B cell (primary cell): ENCODE data around the gene MICOS13. TPM values are rescaled to one million over a fixed set of nuclear protein-coding genes. Genes with fewer than 3 reads are reported as not detected.

Experiments used
- ATAC-seq: fragments of 200-7000 bp; cut with Tn5 transposase; one replicate; pipeline ENCODE4 v1.10.0; 2021; ENCODE audit warnings: low read depth, mild to moderate bottlenecking, moderate number of reproducible peaks, moderate library complexity
- CTCF ChIA-PET: fragments of 350-600 bp; sonication (Branson Sonifier 250); formaldehyde crosslinking; loops from one replicate; lab custom pipeline; 2021; ENCODE audit warnings: antibody characterized with exemption, inconsistent platforms; lab: Charles Lee
- POLR2A ChIA-PET: fragments of 350-600 bp; sonication (Branson Sonifier 250); formaldehyde crosslinking; loops from one replicate; lab custom pipeline; 2021; ENCODE audit warnings: antibody characterized with exemption; lab: Charles Lee
- DNase-seq: peaks from one replicate; pipeline ENCODE4 v3.0.0; 2013
- H2AFZ ChIP-seq: 2 replicates; pipeline ENCODE4 v1.6.1; 2012; ENCODE audit warnings: mild to moderate bottlenecking, low read depth, low read length; ENCODE audit not compliant: insufficient read depth, poor library complexity, severe bottlenecking
- H3K27ac ChIP-seq, 2 donors: 1 replicate in 1 of 2; 2 replicates in 1 of 2; pipeline ENCODE4 v1.5.1; 2012 to 2013; ENCODE audit warnings: low read length in 2 of 2, mild to moderate bottlenecking in 2 of 2, moderate library complexity in 1 of 2
- H3K27me3 ChIP-seq, 4 experiments: fragments of 200-600 bp in 1 of 4; sonication (generic) in 1 of 4; replicated peaks in 1 of 4; 1 replicate in 2 of 4; 2 replicates in 2 of 4; pipeline versions ENCODE4 v1.6.1 to v1.7.0; 2013 to 2016; ENCODE audit warnings: low read length in 3 of 4, mild to moderate bottlenecking in 2 of 4, mixed read lengths in 1 of 4, moderate library complexity in 1 of 4; ENCODE audit not compliant: insufficient read depth in 4 of 4, control insufficient read depth in 3 of 4; ENCODE audit errors: control extremely low read depth in 1 of 4
- H3K36me3 ChIP-seq, 2 experiments: replicated peaks in 1 of 2; 1 replicate in 1 of 2; 2 replicates in 1 of 2; pipeline versions ENCODE4 v1.6.1 to v1.7.1; 2013; ENCODE audit warnings: low read length in 1 of 2; ENCODE audit not compliant: insufficient read depth in 2 of 2, control insufficient read depth in 1 of 2; ENCODE audit errors: control extremely low read depth in 1 of 2, extremely low read depth in 1 of 2
- H3K4me1 ChIP-seq, 2 donors: fragments of 200-600 bp in 1 of 2; sonication (generic) in 1 of 2; 1 replicate in 1 of 2; 2 replicates in 1 of 2; pipeline versions ENCODE4 v1.5.1 to v1.6.1; 2013 to 2017; ENCODE audit warnings: low read length in 2 of 2; ENCODE audit not compliant: control insufficient read depth in 2 of 2, insufficient read depth in 2 of 2
- H3K4me2 ChIP-seq: replicated peaks from 2 replicates; pipeline ENCODE3; 2012; ENCODE audit warnings: mild to moderate bottlenecking, low read depth, low read length; ENCODE audit not compliant: poor library complexity, severe bottlenecking
- H3K4me3 ChIP-seq, 5 experiments: fragments of 200-600 bp in 1 of 5; sonication (generic) in 1 of 5; 1 replicate in 3 of 5; 2 replicates in 2 of 5; pipeline versions ENCODE4 v1.5.1 to v1.7.0; 2011 to 2016; ENCODE audit warnings: low read length in 4 of 5, mild to moderate bottlenecking in 4 of 5, low read depth in 2 of 5, control low read depth in 1 of 5, moderate library complexity in 1 of 5; ENCODE audit not compliant: insufficient read depth in 1 of 5; ENCODE audit errors: control extremely low read depth in 1 of 5, extremely low read depth in 1 of 5
- H3K79me2 ChIP-seq: fragments of 200-600 bp; sonication (generic); one replicate; pipeline ENCODE4 v1.6.0; 2016; ENCODE audit warnings: low read length; ENCODE audit not compliant: control insufficient read depth, insufficient read depth
- H3K9ac ChIP-seq: fragments of 200-600 bp; sonication (generic); 2 replicates; pipeline ENCODE4 v1.6.1; 2017; ENCODE audit warnings: mild to moderate bottlenecking, low read length, moderate library complexity
- H3K9me3 ChIP-seq, 3 donors: one replicate each; pipeline versions ENCODE4 v1.6.1 to v1.7.1; 2013; ENCODE audit warnings: low read length in 2 of 3; ENCODE audit not compliant: control insufficient read depth in 2 of 3, insufficient read depth in 1 of 3; ENCODE audit errors: control extremely low read depth in 1 of 3
- H4K20me1 ChIP-seq: 2 replicates; pipeline ENCODE4 v1.6.0; 2012; ENCODE audit warnings: mild to moderate bottlenecking, low read length; ENCODE audit not compliant: insufficient read depth, control insufficient read depth, poor library complexity, severe bottlenecking
- H3K27ac Mint-ChIP-seq: one replicate; pipeline ENCODE4 v1.8.0; 2021; ENCODE audit warnings: mixed read lengths
- H3K27me3 Mint-ChIP-seq: one replicate; pipeline ENCODE4 v1.8.0; 2021; ENCODE audit warnings: mixed read lengths
- H3K4me1 Mint-ChIP-seq: one replicate; pipeline ENCODE4 v1.8.0; 2021; ENCODE audit warnings: mixed read lengths
- H3K4me3 Mint-ChIP-seq: one replicate; pipeline ENCODE4 v1.8.0; 2021; ENCODE audit warnings: mixed read lengths
- H3K9me3 Mint-ChIP-seq: one replicate; pipeline ENCODE4 v1.8.0; 2022; ENCODE audit warnings: mixed read lengths; ENCODE audit not compliant: insufficient read depth
- EZH2 ChIP-seq: IDR thresholded peaks from 2 replicates; pipeline ENCODE4 v1.6.1; 2012; ENCODE audit warnings: borderline replicate concordance, low read depth, mild to moderate bottlenecking, moderate library complexity, low read length; ENCODE audit not compliant: insufficient read depth, poor library complexity, severe bottlenecking
- WGBS: methylation state at CpG from one replicate; pipeline ENCODE4 v1.1.5; 2013; ENCODE audit warnings: missing lambda C conversion rate; ENCODE audit not compliant: insufficient coverage; 5-methylcytosine and 5-hydroxymethylcytosine counted together
- intact Hi-C: fragments of 100-400 bp; cut with micrococcal nuclease; formaldehyde crosslinking; loops from one replicate; pipeline ENCODE4 v1.10.0; 2022
- polyA plus RNA-seq: library from polyadenylated mRNA; depleted of rRNA; stranded (reverse); fragments of >200 nt; gene quantifications from 2 replicates; pipeline ENCODE4 v1.2.3, GENCODE V29; 2012
- total RNA-seq, 2 donors: library from RNA; stranded (reverse); fragments of 120-200 nt in 1 of 2; gene quantifications; 1 replicate in 1 of 2; 2 replicates in 1 of 2; pipeline versions ENCODE4 v1.2.3 to v1.2.4, GENCODE V29; 2013 to 2022
- TF ChIP-seq, protein P1 (sequence below): fragments of 200-600 bp; IDR thresholded peaks from one replicate; pipeline ENCODE4 v1.8.0; 2022; ENCODE audit warnings: antibody characterized with exemption, mild to moderate bottlenecking

The MICOS13 gene
- total and polyA plus RNA-seq, 2 donors (not counting 1 experiment from before 2014, with no cell fraction given) = 30.8 to 41.9 TPM

DNA sequence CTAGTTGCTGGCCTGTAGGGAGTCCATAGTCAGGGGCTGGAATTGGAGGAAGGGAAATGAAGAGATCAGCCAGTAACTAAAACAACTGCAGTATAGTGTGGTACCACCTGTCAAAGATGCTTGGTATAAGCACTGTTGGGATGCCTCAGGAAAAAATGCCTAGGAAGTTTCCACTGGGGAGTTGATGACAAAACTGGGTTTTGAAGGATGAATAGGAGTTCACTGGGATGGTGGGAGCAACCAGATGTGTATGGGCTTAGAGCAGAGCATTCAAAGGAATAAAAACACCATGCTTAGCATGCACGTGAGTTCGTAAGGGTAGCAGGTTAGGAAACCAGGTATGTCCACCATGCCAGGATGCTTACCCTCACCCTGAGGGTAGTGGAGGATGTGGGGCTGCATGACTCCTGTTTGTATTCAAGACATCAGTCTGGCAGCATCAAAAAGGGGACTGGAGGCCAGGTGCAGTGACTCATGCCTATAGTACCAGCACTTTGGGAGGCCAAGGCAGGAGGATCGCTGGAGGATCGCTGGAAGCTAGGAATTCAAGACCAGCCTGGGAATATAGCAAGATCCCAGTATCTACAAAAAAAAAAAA is 47.2 kb upstream of the MICOS13 start:
- intact Hi-C loops = no loop called here
- ATAC-seq (no peak), DNase-seq (no peak)
- no peak overlapping the region for H2AFZ ChIP-seq
- H3K27ac ChIP-seq = no peak overlapping the region
- H3K4me1 ChIP-seq = no peaks in the 10 kb centered on the region
- Mint-ChIP-seq H3K4me1 (no peaks in the 10 kb centered on the region), H3K9me3 (no peaks in the 10 kb centered on the region), H3K27me3 (peaks cover 10% of the 10 kb centered on the region), H3K27ac (no peak overlapping the region), H3K4me3 (no peak overlapping the region)
- no peaks in the 10 kb centered on the region for H4K20me1 ChIP-seq
- no peak overlapping the region for H3K4me3 ChIP-seq
- H3K79me2 ChIP-seq = no peaks in the 10 kb centered on the region
- ChIA-PET CTCF (no interaction called here), POLR2A (no interaction called here)
- no peaks in the 10 kb centered on the region for H3K36me3 ChIP-seq
- no peak for TF ChIP-seq EZH2
- TF ChIP-seq, protein P1, sequence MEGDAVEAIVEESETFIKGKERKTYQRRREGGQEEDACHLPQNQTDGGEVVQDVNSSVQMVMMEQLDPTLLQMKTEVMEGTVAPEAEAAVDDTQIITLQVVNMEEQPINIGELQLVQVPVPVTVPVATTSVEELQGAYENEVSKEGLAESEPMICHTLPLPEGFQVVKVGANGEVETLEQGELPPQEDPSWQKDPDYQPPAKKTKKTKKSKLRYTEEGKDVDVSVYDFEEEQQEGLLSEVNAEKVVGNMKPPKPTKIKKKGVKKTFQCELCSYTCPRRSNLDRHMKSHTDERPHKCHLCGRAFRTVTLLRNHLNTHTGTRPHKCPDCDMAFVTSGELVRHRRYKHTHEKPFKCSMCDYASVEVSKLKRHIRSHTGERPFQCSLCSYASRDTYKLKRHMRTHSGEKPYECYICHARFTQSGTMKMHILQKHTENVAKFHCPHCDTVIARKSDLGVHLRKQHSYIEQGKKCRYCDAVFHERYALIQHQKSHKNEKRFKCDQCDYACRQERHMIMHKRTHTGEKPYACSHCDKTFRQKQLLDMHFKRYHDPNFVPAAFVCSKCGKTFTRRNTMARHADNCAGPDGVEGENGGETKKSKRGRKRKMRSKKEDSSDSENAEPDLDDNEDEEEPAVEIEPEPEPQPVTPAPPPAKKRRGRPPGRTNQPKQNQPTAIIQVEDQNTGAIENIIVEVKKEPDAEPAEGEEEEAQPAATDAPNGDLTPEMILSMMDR = no peak
- no peak overlapping the region for H3K9ac ChIP-seq
- H3K4me2 ChIP-seq = no peak overlapping the region
- H3K9me3 ChIP-seq = peaks cover 0 to 4% (median 0%) of the 10 kb centered on the region in 3 donors
- no peaks in the 10 kb centered on the region for H3K27me3 ChIP-seq
- WGBS = 92% methylated on average over 2 of the region's 4 CpGs
